ENCODE results near the gene LGALSL. TPM values are rescaled to one million over a fixed set of nuclear protein-coding genes. Genes with fewer than 3 reads are reported as not detected.
A peak's percentile ranks its signal among the peaks of the same experiment; 100 is the strongest.

Gene LGALSL
- total RNA-seq (2021; ENCODE audit: unreplicated experiment), result 14.2 TPM
- polyA plus RNA-seq (2012), result 23.0 and 24.0 TPM in 2 replicates
- percentile 72 among the genes with signal in this experiment for Bru-seq, nascent RNA
- percentile 86 among the genes with signal in this experiment for BruChase-seq, experiment 1, labeled RNA remaining after a 6-hour chase
- BruChase-seq, experiment 2, labeled RNA remaining after a 2-hour chase, result percentile 89 among the genes with signal in this experiment
- long read RNA-seq, transcript LGALSL-201 (5 exons, 3,926 nt), result major isoform, 30 of 36 reads
- long read RNA-seq, partial matches to known transcripts, result 1 of 36 reads
- long read RNA-seq, other reads (novel, unspliced or antisense), result 4 of 36 reads

- H3K9ac ChIP-seq (ENCODE audit: low read length), result peak within 1 kb of the TSS; percentile 77
- ATAC-seq (peak; percentile 85), DNase-seq (ENCODE audit: low read depth, low spot score) (peak; percentile 49)
- H3K9me2 ChIP-seq (ENCODE audit: insufficient read depth), result no peaks in the 10 kb centered on the region
- ChIA-PET RAD21 (ENCODE audit: low non-redundant PET in 1 of 2, low total read pairs in 2 of 2, uncharacterized antibody in 2 of 2, unreplicated experiment in 2 of 2) (no interaction called here), POLR2A (interaction anchor here (0.6 to 1.3 kb wide), 3 partner anchors 37 to 94 kb away, joined by 3 to 4 read pairs (median 4); no protein-coding TSS in a partner anchor), CTCF (no interaction called here)
- H3K4me3 ChIP-seq (replicated peaks in 1 of 2; ENCODE audit: low read depth in 1 of 2, low read length in 2 of 2), result peak within 1 kb of the TSS; percentile 74 to 82
- peak within 1 kb of the TSS; percentile 94 for H3K4me2 ChIP-seq (ENCODE audit: low read length)
- H3K27ac ChIP-seq (ENCODE audit: low read depth, low read length), result peak within 1 kb of the TSS; percentile 83
- H3K4me1 ChIP-seq (ENCODE audit: control insufficient read depth in 1 of 2, insufficient read depth in 2 of 2, low read length in 2 of 2), result peaks cover 17 to 27% of the 10 kb centered on the region in 2 experiments
- peak; percentile 22; the same call in 1 of the 2 replicates for TF ChIP-seq POLR2AphosphoS5 (IDR thresholded peaks at IDR 0.05; ENCODE audit: low read depth, low read length)
- TF ChIP-seq POLR2A (IDR thresholded peaks at IDR 0.05; ENCODE audit: borderline replicate concordance, extremely low read depth, insufficient read depth, insufficient read length), result peak; percentile 60
- TF ChIP-seq ZNF274 (IDR thresholded peaks at IDR 0.05; ENCODE audit: low read depth, low read length), result no peak
- no peak for TF ChIP-seq YY1 (IDR thresholded peaks at IDR 0.05; ENCODE audit: extremely low read depth, insufficient replicate concordance, low read depth, low read length)
- peak; percentile 66 for TF ChIP-seq MAX (IDR thresholded peaks at IDR 0.05)
- peak; percentile 44; the same call in 1 of the 2 replicates for TF ChIP-seq ZFX (IDR thresholded peaks at IDR 0.05)
- intact Hi-C loops (cut with micrococcal nuclease), result no loop called here
- H3K79me2 ChIP-seq (ENCODE audit: insufficient read depth, low read length), result no peaks in the 10 kb centered on the region; the same call in 1 of the 2 replicates
- H4K20me1 ChIP-seq (ENCODE audit: insufficient read depth), result no peaks in the 10 kb centered on the region
- no TSS peak for BruUV-seq (replicated peaks)
- peak within 1 kb of the TSS; percentile 80 for H2AFZ ChIP-seq (ENCODE audit: low read depth, low read length, poor library complexity, severe bottlenecking)
- no peaks in the 10 kb centered on the region for H3K27me3 ChIP-seq (ENCODE audit: insufficient read depth, low read length)
- H3K9me3 ChIP-seq (ENCODE audit: control insufficient read depth in 1 of 2, insufficient read depth in 1 of 2, low read depth in 1 of 2, low read length in 2 of 2), result no peaks in the 10 kb centered on the region
- H3K36me3 ChIP-seq (ENCODE audit: control insufficient read depth in 1 of 2, insufficient read depth in 2 of 2, low read length in 2 of 2), result peaks cover 7 to 15% of the 10 kb centered on the region in 2 experiments; a peak in 3 of 4 replicates
Measured at GRCh38 chr2:64453770-64454385, at the start of gene LGALSL. TSS of gene LGALSL (plus strand) at chr2:64454162. CDS start at chr2:64454546, 384 bp downstream.

GRCh38 chr2:64404743-64405142, 49.2 kb upstream of the LGALSL start:
- DNase-seq (ENCODE audit: low read depth, low spot score), result no peak
- no peaks in the 10 kb centered on the region for H3K9me3 ChIP-seq (ENCODE audit: control insufficient read depth in 1 of 2, insufficient read depth in 1 of 2, low read depth in 1 of 2, low read length in 2 of 2)
- no peak overlapping the region for H2AFZ ChIP-seq (ENCODE audit: low read depth, low read length, poor library complexity, severe bottlenecking)
- intact Hi-C loops (cut with micrococcal nuclease), result no loop called here
- ChIA-PET POLR2A (no interaction called here), RAD21 (ENCODE audit: low non-redundant PET in 1 of 2, low total read pairs in 2 of 2, uncharacterized antibody in 2 of 2, unreplicated experiment in 2 of 2) (no interaction called here), CTCF (no interaction called here)
- peaks cover 17 to 37% of the 10 kb centered on the region in 2 experiments; a peak in 3 of 4 replicates for H3K4me1 ChIP-seq (ENCODE audit: control insufficient read depth in 1 of 2, insufficient read depth in 2 of 2, low read length in 2 of 2)
- H3K9ac ChIP-seq (ENCODE audit: low read length), result no peak overlapping the region
- H4K20me1 ChIP-seq (ENCODE audit: insufficient read depth), result no peaks in the 10 kb centered on the region
- ATAC-seq, result no peak
- no TSS peak for BruUV-seq (replicated peaks)
- no peaks in the 10 kb centered on the region for H3K79me2 ChIP-seq (ENCODE audit: insufficient read depth, low read length)
- no peak overlapping the region for H3K27ac ChIP-seq (ENCODE audit: low read depth, low read length)
- no peak overlapping the region for H3K4me3 ChIP-seq (replicated peaks in 1 of 2; ENCODE audit: low read depth in 1 of 2, low read length in 2 of 2)
- H3K27me3 ChIP-seq (ENCODE audit: insufficient read depth, low read length), result no peaks in the 10 kb centered on the region
- no peaks in the 10 kb centered on the region for H3K9me2 ChIP-seq (ENCODE audit: insufficient read depth)
- no peaks in the 10 kb centered on the region for H3K36me3 ChIP-seq (ENCODE audit: control insufficient read depth in 1 of 2, insufficient read depth in 2 of 2, low read length in 2 of 2)
- no peak overlapping the region for H3K4me2 ChIP-seq (ENCODE audit: low read length)
- no peak for TF ChIP-seq POLR2AphosphoS5 (IDR thresholded peaks at IDR 0.05; ENCODE audit: low read depth, low read length)
- no peak for TF ChIP-seq EGR1 (IDR thresholded peaks at IDR 0.05; ENCODE audit: low read depth)
- no peak for TF ChIP-seq CTCF (IDR thresholded peaks at IDR 0.05 in 2 of 3, conservative IDR thresholded peaks at IDR 0.05 in 1 of 3; ENCODE audit: borderline replicate concordance in 1 of 3, insufficient read depth in 1 of 3, low read depth in 2 of 3, low read length in 2 of 3)
- TF ChIP-seq ZNF274 (IDR thresholded peaks at IDR 0.05; ENCODE audit: low read depth, low read length), result no peak
- no peak for TF ChIP-seq JUND (IDR thresholded peaks at IDR 0.05)
- no peak for TF ChIP-seq MAX (IDR thresholded peaks at IDR 0.05)
- TF ChIP-seq ATF3 (IDR thresholded peaks at IDR 0.05), result no peak
- no peak for TF ChIP-seq SRF (IDR thresholded peaks at IDR 0.05; ENCODE audit: low read depth)
- no peak for TF ChIP-seq CBX3 (IDR thresholded peaks at IDR 0.05; ENCODE audit: low read depth)
- no peak for TF ChIP-seq CEBPB (IDR thresholded peaks at IDR 0.05; ENCODE audit: low read depth)
- TF ChIP-seq FOSL1 (IDR thresholded peaks at IDR 0.05; ENCODE audit: low read depth), result no peak
- TF ChIP-seq EZH2phosphoT487 (IDR thresholded peaks at IDR 0.05; ENCODE audit: borderline replicate concordance), result no peak
- no peak for TF ChIP-seq EZH2 (IDR thresholded peaks at IDR 0.05)
- no peak for TF ChIP-seq ZFX (IDR thresholded peaks at IDR 0.05)
- no peak for TF ChIP-seq SIN3A (IDR thresholded peaks at IDR 0.05; ENCODE audit: low read depth)
- TF ChIP-seq RAD21 (IDR thresholded peaks at IDR 0.05; ENCODE audit: low read depth), result no peak

All from HCT116 (cell line).